OCI-LY7 (cell line): ENCODE measurements around the gene WDR37. TPM values are rescaled to one million over a fixed set of nuclear protein-coding genes. Genes with fewer than 3 reads are reported as not detected.
A peak's percentile ranks its signal among the peaks of the same experiment; 100 is the strongest.

Source experiments
- BruUV-seq: library from RNA; stranded (reverse); fragments of 400-500 nt; replicated peaks from 2 replicates; lab custom pipeline; 2021; lab: Mats Ljungman, UMichigan
- CTCF ChIA-PET: fragments of 300-600 bp; sonication (Branson Sonifier 250); formaldehyde crosslinking; loops from one replicate; lab custom pipeline; 2022; ENCODE audit warnings: antibody characterized with exemption; ENCODE audit not compliant: unreplicated experiment; lab: Charles Lee
- POLR2A ChIA-PET: fragments of 300-600 bp; sonication (Branson Sonifier 250); formaldehyde crosslinking; loops from one replicate; lab custom pipeline; 2022; ENCODE audit warnings: antibody characterized with exemption; lab: Charles Lee
- DNase-seq: peaks from one replicate; pipeline ENCODE4 v3.0.0-alpha.2; 2015; ENCODE audit warnings: low spot score
- H2AFZ ChIP-seq: fragments of 200-600 bp; sonication (generic), shearing (Covaris generic); 2 replicates; pipeline ENCODE4 v1.6.1; 2014; ENCODE audit warnings: mild to moderate bottlenecking, antibody characterized with exemption, low read length, moderate library complexity
- H3K27ac ChIP-seq: fragments of 200-600 bp; sonication (generic); 2 replicates; pipeline ENCODE4 v1.5.1; 2014; ENCODE audit warnings: mixed run types, low read depth, mild to moderate bottlenecking, moderate library complexity, low read length, inconsistent platforms; ENCODE audit not compliant: poor library complexity, severe bottlenecking
- H3K36me3 ChIP-seq: fragments of 200-600 bp; sonication (generic); 2 replicates; pipeline ENCODE4 v1.6.1; 2014; ENCODE audit warnings: mild to moderate bottlenecking, antibody characterized with exemption, low read length, moderate library complexity, mixed read lengths; ENCODE audit not compliant: insufficient read depth
- H3K4me1 ChIP-seq: fragments of 200-600 bp; sonication (generic); 2 replicates; pipeline ENCODE4 v1.5.1; 2014; ENCODE audit warnings: mild to moderate bottlenecking, low read length; ENCODE audit not compliant: insufficient read depth, poor library complexity, severe bottlenecking
- H3K4me2 ChIP-seq: fragments of 200-600 bp; sonication (generic); 2 replicates; pipeline ENCODE4 v1.6.1; 2014; ENCODE audit warnings: mild to moderate bottlenecking, low read length
- H3K4me3 ChIP-seq: fragments of 200-600 bp; sonication (generic); 2 replicates; pipeline ENCODE4 v1.5.1; 2014; ENCODE audit warnings: mild to moderate bottlenecking, low read depth, low read length; ENCODE audit not compliant: poor library complexity, severe bottlenecking
- H3K79me2 ChIP-seq: fragments of 200-600 bp; sonication (generic); 2 replicates; pipeline ENCODE4 v1.6.1; 2016; ENCODE audit warnings: low read depth, mild to moderate bottlenecking, low read length, moderate library complexity, mixed read lengths; ENCODE audit not compliant: insufficient read depth
- H3K9me2 ChIP-seq: fragments of 200-600 bp; sonication (generic); 2 replicates; pipeline ENCODE4 v1.6.1; 2016; ENCODE audit warnings: mild to moderate bottlenecking, low read length, mixed read lengths; ENCODE audit not compliant: insufficient read depth
- H3K9me3 ChIP-seq: fragments of 200-600 bp; sonication (generic); 2 replicates; pipeline ENCODE4 v1.6.1; 2014; ENCODE audit warnings: mild to moderate bottlenecking, mixed run types, low read length, mixed read lengths
- H4K20me1 ChIP-seq: fragments of 200-600 bp; sonication (generic); 2 replicates; pipeline ENCODE4 v1.6.1; 2014; ENCODE audit warnings: mild to moderate bottlenecking, antibody characterized with exemption, low read length, moderate library complexity, mixed read lengths; ENCODE audit not compliant: insufficient read depth
- CTCF ChIP-seq: fragments of 200-600 bp; sonication (generic); conservative IDR thresholded peaks from 2 replicates; pipeline ENCODE4 v1.5.1; 2014; ENCODE audit warnings: mild to moderate bottlenecking, antibody characterized with exemption, low read length, moderate library complexity, mixed read lengths
- EZH2phosphoT487 ChIP-seq: fragments of 200-600 bp; sonication (generic); IDR thresholded peaks from 2 replicates; pipeline ENCODE4 v1.6.1; 2018; ENCODE audit warnings: low read depth, borderline replicate concordance, mild to moderate bottlenecking, mixed run types, antibody characterized with exemption, low read length, moderate library complexity, mixed read lengths
- intact Hi-C: fragments of 100-400 bp; cut with micrococcal nuclease; formaldehyde crosslinking; loops from one replicate; pipeline ENCODE4 v1.10.0; 2022; ENCODE audit not compliant: unreplicated experiment
- total RNA-seq, 2 experiments: library from RNA; depleted of rRNA in 1 of 2; stranded (reverse); fragments of >200 nt in 1 of 2; shearing (Covaris generic) in 1 of 2; gene quantifications; 2 replicates each; pipeline ENCODE4 v1.2.3, GENCODE V29; 2014 to 2022

WDR37 gene
- total RNA-seq, 2 experiments from 2014 or later: 9.7 to 18.9 TPM

DNA sequence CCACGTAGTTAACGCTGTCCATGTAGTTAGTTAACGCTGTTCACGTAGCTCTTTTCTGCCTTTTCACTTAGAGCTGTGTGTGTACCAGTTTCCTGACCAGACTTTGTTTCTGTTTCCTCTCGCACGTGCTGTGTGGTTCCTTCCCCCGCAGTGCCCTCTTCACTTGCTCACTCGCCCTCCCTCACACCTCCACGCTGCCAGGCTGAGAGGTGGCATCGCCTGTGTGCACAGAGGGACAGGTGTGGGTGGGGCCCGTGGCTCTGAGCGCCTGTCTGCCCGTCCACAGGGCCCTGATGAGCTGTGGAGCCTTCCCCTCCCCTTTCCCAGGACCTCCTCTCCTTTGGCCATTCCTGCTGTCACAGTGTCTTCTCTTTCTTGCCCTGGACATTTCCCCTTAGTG lies 30.6 kb downstream of the WDR37 start:
- Histone ChIP-seq H3K4me1 (no peaks in the 10 kb centered on the region), H3K36me3 (peaks cover 90% of the 10 kb centered on the region), H3K27ac (no peak overlapping the region), H4K20me1 (no peaks in the 10 kb centered on the region), H2AFZ (no peak overlapping the region), H3K9me2 (no peaks in the 10 kb centered on the region), H3K9me3 (no peaks in the 10 kb centered on the region), H3K4me3 (no peak overlapping the region), H3K79me2 (no peaks in the 10 kb centered on the region), H3K4me2 (no peak overlapping the region)
- BruUV-seq: no TSS peak
- intact Hi-C loops: no loop called here
- ChIA-PET POLR2A (interaction anchor here (1.3 kb wide), 1 partner anchor 37 kb away, joined by 3 read pairs; no protein-coding TSS in a partner anchor), CTCF (no interaction called here)
- no peak for DNase-seq
- no peak for TF ChIP-seq EZH2phosphoT487
- TF ChIP-seq CTCF: no peak

DNA sequence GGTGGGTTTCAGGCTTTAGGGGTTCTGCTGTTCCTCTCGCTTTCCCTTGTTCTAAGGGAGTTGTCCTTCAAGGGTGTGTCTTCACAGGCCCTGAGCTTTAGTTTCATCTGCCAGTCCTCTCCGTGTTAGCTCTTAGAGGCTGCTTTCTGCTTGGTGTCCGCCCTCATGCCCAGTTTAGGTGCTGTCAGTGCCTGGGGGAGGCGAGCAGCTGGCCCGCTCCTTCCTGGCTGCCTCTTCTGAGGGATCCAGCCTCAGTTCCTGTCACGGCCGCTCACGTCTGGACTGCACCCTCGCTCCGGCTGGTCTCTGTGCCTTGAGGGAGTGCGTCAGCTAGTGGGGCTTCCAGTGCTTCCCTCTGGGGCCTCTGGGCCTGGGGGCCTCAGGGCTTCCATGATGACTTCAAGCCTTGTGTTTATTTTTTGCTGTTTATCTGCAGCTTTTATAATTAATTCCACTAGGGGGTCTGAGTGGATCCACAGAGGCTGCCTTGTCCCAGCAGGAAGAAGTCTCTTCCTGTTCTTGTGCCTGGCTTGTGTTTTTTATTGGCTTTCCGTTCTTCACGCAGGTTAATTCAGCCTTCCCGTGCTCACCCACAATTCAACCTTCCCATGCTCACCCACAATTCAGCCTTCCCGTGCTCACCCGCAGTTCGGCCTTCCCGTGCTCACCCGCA lies 33.0 kb downstream of the WDR37 start:
- H3K27ac ChIP-seq: no peak overlapping the region
- H2AFZ ChIP-seq: no peak overlapping the region
- no peak overlapping the region for H3K4me2 ChIP-seq
- POLR2A ChIA-PET: no interaction called here
- no peaks in the 10 kb centered on the region for H3K4me1 ChIP-seq
- H3K36me3 ChIP-seq: peaks cover 87% of the 10 kb centered on the region
- TF ChIP-seq EZH2phosphoT487 (no peak), CTCF (0 out of 2 replicates have a peak, but pooled peaks have one; percentile 18)
- intact Hi-C loops: no loop called here
- no TSS peak for BruUV-seq
- no peaks in the 10 kb centered on the region for H3K9me2 ChIP-seq
- no peaks in the 10 kb centered on the region for H3K79me2 ChIP-seq
- DNase-seq: no peak
- CTCF ChIA-PET: no interaction called here
- H3K4me3 ChIP-seq: no peak overlapping the region
- no peaks in the 10 kb centered on the region for H3K9me3 ChIP-seq
- H4K20me1 ChIP-seq: no peaks in the 10 kb centered on the region

GRCh38 chr10:1090696-1091095 lies 34.5 kb downstream of the WDR37 start:
- POLR2A ChIA-PET: interaction anchor here (0.7 to 1.0 kb wide), 2 partner anchors 13 to 104 kb away, joined by 3 read pairs; no protein-coding TSS in a partner anchor
- intact Hi-C loops: no loop called here
- no peak overlapping the region for H3K4me3 ChIP-seq
- no peak overlapping the region for H2AFZ ChIP-seq
- peaks cover 89% of the 10 kb centered on the region; the same call in 1 of the 2 replicates for H3K36me3 ChIP-seq
- no peak overlapping the region for H3K4me2 ChIP-seq
- no peaks in the 10 kb centered on the region for H3K9me3 ChIP-seq
- H3K27ac ChIP-seq: no peak overlapping the region
- H3K79me2 ChIP-seq: no peaks in the 10 kb centered on the region
- TF ChIP-seq CTCF (no peak), EZH2phosphoT487 (no peak)
- no peak for DNase-seq
- no TSS peak for BruUV-seq
- H4K20me1 ChIP-seq: no peaks in the 10 kb centered on the region
- H3K9me2 ChIP-seq: no peaks in the 10 kb centered on the region
- H3K4me1 ChIP-seq: no peaks in the 10 kb centered on the region
- CTCF ChIA-PET: no interaction called here
